GM19463 (cell line): ENCODE results near the gene ZNF211.

Experiments used
- ATAC-seq: cut with Tn5 transposase; IDR thresholded peaks from one replicate; pipeline ENCODE4 v1.9.1; 2021; ENCODE audit warnings: mild to moderate bottlenecking, moderate library complexity; ENCODE audit not compliant: unreplicated experiment

The ZNF211 gene

GRCh38 chr19:57653689-57654088, 20.7 kb downstream of the ZNF211 start:
- ATAC-seq: no peak

GRCh38 chr19:57655443-57655842, 22.5 kb downstream of the ZNF211 start:
- ATAC-seq: no peak

- no peak for ATAC-seq
Measured at GRCh38 chr19:57656346-57656745, 23.4 kb downstream of the ZNF211 start.

GRCh38 chr19:57664269-57665127, 31.5 kb downstream of the ZNF211 start:
- no peak for ATAC-seq

GRCh38 chr19:57665261-57665806, 32.4 kb downstream of the ZNF211 start:
- ATAC-seq: no peak

- no peak for ATAC-seq
Measured at GRCh38 chr19:57667228-57667627, 34.3 kb downstream of the ZNF211 start.

- ATAC-seq: no peak
Measured at GRCh38 chr19:57668635-57669034, 35.7 kb downstream of the ZNF211 start, which contains the start of gene ZSCAN4. ZSCAN4 (plus strand) TSS chr19:57668935; CDS start chr19:57676146, 7,211 bp downstream.

GRCh38 chr19:57671124-57671895, 38.3 kb downstream of the ZNF211 start:
- no peak for ATAC-seq

- ATAC-seq: no peak
Measured at GRCh38 chr19:57672466-57672865, 39.5 kb downstream of the ZNF211 start.

- no peak for ATAC-seq
Measured at GRCh38 chr19:57675881-57676280, 42.9 kb downstream of the ZNF211 start.

GRCh38 chr19:57682226-57682766, 49.3 kb downstream of the ZNF211 start:
- no peak for ATAC-seq

- ATAC-seq: no peak
Measured at GRCh38 chr19:57686727-57687126, 53.8 kb downstream of the ZNF211 start.

GRCh38 chr19:57687363-57688010, 54.5 kb downstream of the ZNF211 start:
- no peak for ATAC-seq

- ATAC-seq: no peak
Measured at GRCh38 chr19:57688011-57688763, 55.2 kb downstream of the ZNF211 start.

GRCh38 chr19:57689750-57690149, 56.8 kb downstream of the ZNF211 start:
- ATAC-seq: no peak
